C1 segment of cervical spinal cord (tissue), 14 donors: ENCODE measurements around the gene ETV1.
"Not testable (repeated sequence)": the region's sequence is repeated elsewhere in the genome, so short reads cannot be mapped to it uniquely, and the experiment has no call there.

Experiments
- DNase-seq, 14 donors: peaks; one replicate each; lab custom pipeline; 2025; lab: John Stamatoyannopoulos, UW

The ETV1 gene

DNA sequence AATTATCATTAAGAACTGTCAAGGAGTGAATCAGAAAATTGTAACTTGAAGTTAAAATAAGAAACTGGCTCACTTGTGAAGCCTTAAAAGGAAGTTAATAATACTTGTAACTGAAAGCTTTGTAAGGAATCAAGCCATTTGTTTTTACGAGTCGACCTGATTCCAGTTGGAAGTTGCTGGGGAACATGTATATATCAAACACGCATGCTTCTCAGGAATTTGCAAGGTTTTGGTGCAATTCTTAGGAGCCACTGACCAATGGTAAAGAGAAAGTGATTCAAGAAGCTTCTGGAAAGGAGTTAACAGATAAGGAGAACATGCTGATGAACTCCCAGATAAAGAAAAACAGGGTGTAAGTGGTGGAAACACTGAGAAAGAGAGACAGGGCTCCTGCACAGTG, 56.4 kb downstream of the ETV1 start:
- DNase-seq, result no peak

DNA sequence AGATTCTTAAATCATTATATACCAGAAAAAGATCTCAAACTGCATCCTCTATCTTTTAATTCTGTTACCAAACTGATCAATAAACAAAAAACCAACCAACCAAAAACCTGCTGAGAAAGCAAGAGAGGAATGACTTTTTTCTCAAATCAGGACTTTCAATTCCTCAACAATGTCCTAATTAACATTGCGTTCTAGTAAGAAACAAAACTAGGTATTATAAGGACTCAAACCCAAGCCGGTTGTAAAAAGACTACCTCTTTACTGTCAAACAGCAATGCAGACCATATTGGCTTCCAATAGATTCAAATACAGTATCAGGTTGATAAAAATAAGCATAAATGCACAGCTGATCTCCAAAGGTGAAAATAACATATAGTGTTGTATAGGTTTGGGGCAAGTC, 57.3 kb downstream of the ETV1 start:
- DNase-seq, result no peak

DNA sequence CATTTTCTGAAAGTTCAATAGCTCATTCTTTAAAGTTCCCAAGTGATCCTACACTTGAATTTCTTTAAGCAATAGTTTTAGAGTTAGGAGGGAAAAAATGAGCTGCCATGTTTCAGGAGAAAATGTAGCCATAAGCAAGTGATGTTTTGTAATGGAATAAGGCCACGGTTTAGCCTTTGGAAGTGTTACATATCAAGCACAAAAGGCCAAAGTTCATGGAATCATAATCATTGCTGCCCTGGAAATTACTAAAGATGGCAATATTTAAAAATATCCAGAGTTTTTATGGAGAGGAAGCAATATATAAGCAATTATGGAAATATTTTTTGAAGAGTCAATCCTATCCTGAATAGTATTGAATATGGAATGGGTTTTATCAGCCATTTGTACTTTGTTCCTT, 68.4 kb downstream of the ETV1 start:
- DNase-seq, result no peak

DNA sequence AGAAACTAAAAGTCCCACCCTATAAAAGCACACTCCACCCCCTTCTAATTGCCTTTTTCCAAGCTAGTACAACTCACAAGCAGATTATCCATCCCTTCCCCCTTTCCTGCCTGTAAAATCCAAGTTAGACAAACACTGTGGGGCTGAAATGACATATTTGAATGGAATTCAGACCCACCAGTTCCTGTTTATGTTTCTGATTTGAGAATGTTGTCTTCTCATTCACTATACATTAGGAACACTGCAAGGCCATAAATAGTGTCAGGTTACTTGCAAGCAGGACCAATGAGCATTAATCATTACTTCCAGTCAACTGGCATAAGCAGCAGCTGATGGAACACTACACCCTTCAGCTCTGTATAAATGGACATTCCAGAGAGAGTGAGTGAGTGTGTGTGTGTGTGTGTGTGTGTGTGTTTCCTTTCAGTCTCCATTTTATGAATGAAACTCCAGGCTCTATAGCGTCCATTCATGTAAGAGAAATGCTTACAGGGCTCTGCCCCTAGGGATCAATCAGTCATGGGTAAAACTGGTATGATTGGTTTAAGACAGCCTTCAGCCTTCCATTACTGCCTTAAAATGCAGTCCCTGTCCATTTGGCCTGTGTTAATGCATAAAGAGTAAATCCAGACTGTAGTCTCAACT, 69.3 kb downstream of the ETV1 start:
- DNase-seq, result no peak

DNA sequence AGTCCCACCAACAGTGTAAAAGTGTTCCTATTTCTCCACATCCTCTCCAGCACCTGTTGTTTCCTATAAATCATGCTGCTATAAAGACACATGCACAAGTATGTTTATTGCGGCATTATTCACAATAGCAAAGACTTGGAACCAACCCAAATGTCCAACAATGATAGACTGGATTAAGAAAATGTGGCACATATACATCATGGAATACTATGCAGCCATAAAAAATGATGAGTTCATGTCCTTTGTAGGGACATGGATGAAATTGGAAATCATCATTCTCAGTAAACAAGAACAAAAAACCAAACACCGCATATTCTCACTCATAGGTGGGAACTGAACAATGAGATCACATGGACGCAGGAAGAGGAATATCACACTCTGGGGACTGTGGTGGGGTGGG, 71.1 kb downstream of the ETV1 start:
- not testable (repeated sequence) for DNase-seq

DNA sequence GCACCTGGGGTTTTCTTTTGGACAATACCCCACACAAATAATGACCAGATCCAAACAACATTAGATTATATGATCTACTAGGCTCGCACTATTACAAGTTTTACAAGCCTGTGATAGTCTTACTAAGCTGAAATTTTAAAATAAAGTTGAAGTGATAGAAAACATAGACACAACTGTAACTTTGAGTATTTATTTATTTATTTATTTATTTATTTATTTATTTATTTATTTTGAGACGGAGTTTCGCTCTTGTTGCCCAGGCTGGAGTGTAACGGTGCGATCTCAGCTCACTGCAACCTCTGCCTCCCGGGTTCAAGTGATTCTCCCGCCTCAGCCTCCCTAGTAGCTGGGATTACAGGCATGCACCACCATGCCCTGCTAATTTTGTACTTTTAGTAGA, 72.4 kb downstream of the ETV1 start:
- DNase-seq, result not testable (repeated sequence)

DNA sequence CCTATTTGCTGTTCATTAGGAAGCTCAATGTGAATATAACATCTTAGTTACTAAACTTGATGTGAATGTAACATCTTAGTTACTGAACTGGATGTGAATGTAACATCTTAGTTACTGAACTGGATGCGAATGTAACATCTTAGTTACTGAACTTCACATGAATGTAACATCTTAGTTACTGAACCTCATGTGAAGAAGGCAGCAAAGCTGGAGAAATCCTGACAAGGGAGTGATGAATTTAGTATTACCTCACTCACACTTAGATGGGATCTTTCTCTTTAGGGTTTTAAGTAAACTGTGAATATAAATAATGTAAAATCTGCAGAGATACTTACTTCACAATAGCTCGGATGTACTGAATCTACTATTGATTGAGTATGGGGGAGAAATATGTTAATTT, 73.6 kb downstream of the ETV1 start:
- no peak for DNase-seq

DNA sequence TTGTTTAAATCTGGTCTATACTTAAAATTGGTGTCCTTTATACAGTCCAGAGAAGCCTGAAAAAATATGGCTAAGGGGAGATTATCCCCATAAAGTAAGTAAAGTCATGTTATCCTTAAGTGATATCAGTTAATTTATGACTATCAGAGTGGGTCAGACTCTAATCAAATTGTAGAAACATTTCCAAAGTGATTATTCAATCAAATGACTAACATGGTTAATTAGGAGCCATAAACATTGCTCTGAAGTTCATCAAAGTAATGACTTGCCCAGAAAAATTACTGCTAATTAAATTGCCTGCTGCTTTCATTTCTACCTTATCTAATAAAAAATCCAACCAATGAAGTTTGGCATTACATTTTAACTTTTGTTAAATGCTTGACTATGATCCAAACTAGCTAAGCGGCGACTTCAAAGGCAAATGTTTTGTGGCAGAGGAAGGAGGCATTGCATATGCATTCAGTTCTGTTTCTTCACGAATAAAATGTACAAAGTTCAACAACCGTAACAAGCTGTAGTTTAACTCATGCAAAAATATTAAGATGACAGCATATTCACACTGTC, 76.7 kb downstream of the ETV1 start:
- no peak for DNase-seq

DNA sequence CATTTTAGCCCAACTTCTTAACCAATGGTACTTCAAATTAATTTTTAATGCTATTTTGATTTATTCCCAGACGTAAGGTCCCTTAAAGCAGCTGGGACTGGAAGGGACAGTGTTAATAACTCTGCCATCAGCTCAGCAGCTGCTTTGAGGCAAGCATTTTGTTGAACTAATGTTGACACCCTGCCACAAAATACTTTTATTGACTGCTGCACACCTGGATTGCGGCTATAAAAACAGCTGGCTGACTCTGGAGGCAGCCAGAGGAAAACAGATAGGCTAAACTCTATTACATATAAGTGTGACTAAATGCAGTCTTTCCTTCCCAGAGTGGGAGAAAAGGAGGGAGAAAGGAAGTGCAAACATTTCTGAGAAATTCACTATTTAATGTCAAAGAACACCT, 77.6 kb downstream of the ETV1 start:
- DNase-seq, result no peak

DNA sequence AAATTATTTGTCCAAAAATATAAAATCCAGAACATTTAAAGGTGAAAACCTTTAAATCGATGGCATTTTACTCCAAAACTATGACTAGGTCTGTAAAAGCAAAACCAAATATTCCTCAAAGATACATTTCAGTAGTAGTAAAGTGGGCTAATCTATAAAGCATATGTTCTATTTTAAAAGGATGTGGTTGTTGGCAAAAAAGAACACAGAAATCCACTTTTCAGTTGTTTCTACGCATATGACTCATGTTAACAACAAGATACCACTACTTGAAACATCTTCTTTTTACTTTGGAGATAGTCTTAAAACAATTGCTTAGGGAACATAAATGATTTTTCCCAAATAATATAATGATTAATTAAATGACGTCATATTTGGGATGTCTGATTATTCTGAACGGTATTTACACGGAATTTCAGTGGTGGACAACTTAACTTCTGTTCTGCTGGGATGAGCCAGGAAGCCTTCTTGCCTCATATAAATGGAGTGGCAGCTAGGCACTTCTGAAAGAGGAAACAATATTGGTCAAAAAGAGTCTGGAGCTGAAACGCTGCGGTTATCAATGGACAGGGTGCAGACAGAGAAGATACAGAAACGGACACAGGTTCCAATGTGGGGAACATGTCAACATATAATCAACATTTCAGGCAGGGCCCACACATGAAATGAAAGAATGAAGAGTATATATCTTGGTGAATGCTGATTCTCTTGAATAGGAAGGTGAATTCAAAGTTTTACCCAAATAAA, 78.5 kb downstream of the ETV1 start:
- DNase-seq, result no peak

DNA sequence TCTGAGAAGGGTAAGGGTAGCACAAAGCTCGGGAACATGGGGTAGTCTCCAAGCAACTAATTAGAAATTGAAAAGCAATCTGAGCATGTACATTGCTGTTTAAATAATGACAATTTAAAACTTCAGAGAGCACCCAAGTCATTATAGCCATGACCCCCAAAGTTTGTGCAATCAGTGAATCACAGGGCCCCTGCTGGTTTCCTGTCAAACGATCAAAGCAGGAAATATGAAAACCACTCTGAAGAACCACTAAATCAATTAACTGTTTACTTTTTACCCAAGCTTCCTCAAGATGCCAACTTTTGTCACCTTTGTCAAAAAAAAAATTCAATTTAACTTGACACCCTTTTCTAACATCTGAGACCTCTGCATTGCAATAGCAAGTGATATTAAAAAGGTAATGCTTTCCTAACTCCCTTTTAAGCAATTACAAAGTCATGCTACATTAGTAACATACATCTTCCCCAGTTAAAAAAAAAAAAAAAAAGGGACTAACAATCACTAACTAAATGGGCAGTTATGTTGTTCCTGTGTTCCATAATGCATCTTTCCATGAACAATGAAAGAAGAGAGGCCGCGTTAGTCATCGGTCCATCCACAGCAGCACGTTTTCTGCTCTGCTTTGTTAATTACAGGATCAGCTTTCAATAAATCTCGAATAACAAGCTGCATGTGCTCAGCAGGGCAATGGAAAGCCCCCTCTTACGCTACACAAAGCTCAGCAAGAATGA, 80.6 kb downstream of the ETV1 start:
- no peak for DNase-seq

DNA sequence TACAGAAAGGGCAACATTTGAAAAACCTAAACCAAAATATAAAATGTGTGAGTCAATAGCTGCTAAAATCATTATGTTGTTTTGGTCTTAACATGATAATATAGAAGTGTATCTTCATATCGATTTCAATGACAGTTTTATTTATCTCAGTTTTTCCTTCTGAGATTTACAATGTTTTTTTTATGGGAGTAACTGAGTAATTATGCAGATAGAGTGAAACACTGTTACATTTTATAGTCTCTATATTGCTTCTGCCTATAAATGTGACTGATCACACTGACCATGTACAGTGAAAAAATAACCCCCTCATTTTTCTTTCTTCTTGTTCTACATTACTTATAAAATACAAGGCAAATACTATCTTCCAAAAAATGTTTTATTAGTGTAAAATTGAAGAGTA, 81.6 kb downstream of the ETV1 start:
- no peak for DNase-seq

DNA sequence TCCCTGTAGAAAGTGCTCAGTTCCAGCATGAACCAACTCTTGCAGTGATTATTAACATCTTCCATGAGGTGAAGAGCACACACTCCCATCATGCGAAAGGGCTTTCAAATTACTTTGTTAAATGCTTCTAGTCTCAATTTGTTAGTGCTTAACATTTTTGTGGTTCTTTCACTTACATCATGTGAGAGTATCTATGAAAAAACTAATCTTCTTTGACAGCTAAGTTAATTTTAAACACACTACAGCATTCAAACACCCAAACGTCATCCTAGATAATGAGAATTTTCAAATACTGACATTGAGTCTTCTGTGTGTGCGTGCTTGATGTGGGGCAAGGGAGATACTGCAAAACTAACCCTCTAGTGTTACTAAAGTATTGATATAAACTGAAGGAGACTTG, 84.8 kb downstream of the ETV1 start:
- DNase-seq, result no peak

DNA sequence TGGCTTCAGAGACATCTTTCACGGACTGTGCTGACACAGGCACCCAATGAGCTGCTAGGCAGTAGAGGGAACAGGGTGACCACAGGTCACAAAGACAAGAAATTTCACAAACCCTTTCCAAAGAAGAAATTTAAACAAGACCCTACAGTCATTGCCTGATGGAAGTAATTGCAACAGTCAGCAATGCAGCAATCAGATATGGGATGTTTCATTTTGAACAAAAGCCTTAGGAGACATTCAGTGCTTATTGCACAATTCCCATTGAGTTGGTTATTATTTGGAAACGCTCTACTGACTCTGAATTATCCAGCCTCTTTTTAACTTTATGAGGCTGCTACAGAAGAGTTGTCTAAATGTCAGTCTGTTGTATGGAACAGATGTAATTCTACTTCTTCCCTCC, 85.5 kb downstream of the ETV1 start:
- no peak for DNase-seq

DNA sequence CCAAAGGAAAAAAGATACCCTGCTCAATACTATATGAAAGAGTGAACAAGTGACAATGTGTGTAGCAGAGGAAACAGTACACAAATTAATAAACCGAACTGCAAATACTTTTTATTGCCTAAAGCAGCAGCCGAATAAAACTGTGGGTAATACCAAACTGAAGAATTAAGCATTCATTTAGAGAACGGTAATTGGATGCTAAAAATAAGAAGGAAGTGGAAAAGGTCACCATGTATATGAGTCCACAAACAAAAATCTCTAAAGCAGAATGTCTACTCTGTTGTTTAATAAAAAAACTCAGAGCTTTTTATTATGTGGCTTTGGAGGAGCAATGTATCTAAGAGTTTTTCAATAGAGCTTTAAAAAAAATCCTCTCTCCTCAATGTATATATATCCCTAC, 87.9 kb downstream of the ETV1 start:
- no peak for DNase-seq

DNA sequence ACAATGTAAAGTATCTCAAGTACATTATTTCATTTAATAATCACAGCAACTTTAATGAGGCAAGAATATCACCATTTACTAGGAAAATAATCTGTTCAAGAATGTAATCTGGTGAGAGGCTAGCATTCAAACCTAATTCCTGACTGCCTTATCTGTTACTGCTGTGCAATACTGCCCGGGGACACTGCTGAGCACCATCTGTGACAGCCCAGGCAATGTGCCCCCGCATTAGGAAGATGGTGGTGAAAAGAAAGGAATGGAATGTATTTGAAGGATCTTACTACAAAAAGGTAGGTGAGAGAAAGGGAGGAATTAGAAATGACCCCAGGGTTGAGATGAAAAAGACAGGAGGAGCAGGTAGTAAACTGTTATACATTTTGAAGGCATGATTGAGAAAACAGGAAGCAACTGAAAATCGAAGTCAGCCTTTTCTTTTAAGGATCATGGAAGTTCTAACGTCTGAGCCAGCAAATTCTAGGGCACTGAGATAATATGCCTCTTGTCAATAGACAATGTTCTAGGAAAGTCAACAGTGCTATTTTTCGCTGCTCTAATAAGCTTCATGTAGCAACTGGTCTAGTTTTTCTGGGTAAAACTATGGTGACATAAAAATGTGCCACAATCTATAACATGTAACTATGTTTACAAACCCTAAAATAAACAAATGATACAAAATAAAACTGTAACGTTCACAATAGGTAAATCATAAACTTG, 90.4 kb downstream of the ETV1 start:
- DNase-seq, result peak in 1 of 14 donors; percentile 84

DNA sequence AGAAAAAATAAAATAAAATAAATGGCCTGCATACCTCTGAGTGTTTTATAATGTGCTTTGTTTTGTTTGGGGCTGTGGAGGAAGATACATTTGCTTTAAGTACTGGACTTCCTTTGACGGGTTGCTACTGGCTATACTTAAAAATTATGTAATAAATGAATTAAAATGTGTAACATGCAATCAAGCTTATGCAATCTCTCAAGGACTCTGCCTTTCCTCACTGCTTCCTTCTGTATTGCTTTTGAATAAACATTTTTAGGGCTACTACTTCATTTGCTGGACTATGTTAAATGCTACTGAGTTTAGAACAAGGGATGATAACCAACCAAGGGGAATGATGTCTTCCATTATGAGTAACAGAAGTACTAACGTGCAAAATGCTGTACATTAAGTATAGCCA, 91.6 kb downstream of the ETV1 start:
- DNase-seq, result no peak

DNA sequence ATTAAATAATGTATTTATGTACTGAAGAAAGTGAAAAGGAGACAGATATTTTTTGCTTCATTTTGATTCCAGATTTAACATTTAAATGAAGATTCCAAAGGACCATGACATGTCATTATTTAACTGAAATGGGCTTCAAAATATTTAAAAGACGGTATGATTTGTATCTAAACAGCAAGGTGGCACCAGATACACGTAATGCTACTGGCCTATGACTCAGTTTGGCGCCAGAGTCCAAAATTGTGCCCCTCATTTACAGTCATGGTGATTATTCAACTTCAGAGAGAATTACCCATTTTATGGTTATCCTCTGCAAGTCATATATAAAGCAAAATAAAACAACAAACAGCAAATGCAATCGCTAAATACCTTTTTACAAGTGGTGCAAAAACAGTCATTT, 94.5 kb downstream of the ETV1 start:
- no peak for DNase-seq

DNA sequence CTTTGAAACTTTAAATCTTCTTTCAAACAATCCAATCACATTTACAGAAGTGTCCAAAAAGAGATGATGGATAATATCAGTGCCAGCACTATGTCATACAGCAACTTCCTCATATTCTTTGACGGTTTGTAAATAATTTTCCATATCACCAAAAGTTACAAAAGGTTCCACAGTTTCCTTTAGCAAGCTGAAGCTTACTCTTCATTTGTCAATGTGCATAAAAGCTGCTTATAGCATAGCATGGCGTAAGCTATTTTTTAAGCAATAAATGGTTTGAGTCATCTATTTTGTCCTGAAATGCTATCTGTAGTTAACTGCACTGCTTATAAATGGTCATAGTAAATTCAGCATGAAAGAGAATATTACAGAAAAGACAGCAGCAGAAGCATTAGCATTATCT, 95.1 kb downstream of the ETV1 start:
- no peak for DNase-seq

DNA sequence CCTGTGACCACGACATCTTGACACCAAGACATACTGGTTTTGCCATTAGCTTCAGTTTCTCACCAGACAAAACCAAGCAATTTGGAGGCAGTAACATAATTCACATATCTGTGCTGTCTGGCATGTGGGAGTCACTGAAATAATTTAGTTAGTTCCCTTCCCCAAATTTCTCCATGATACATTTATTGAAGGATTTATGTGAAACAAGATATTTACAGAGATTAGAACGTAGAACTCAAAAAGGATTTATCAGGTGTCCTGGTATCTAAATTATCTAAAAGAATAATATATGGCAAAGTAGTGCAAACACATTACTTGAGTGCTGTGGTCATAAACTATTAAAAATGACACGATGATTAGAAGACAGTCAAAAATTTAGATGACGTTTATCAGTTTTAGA, 98.7 kb downstream of the ETV1 start:
- no peak for DNase-seq

DNA sequence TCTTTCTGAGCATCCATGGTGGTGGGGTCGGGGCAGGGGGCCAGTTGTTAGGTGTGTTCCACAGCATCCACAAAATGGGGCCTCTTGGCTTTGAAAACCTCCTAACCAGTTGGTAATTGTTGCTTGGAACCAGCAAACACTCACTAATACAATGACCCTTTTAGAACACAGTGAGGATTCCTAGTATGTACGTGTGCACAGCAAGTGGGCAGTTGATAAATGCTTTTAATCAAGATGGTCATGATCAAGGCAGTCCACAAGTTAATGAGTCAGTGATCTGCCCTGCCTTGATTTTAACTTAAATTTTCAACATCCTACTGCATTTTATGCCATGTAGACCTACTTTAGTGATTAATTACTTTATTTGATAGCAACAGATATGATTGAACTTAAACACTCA, 103.1 kb downstream of the ETV1 start:
- no peak for DNase-seq

DNA sequence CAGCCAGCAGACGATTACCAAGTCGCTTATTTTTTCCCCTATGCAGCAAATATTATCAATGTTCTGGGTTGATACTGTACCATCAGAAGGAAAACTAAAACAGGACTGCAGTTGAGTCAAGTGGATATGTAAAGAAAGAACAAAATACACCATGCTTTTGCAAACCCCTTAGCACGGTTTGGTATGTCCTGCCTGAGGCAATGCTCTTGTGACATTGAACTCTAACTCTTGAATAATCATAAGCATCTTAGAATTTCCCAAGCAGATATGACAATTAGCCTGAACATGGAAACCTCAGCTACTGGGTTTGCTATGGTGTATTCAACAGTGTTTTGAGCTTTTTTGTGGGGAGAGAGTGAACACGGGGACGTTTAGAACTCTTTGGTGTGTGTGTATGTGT, 107.4 kb downstream of the ETV1 start:
- no peak for DNase-seq
